H9 (cell line): Measurements from ENCODE around the gene SSBP3. TPM values are rescaled to one million over a fixed set of nuclear protein-coding genes. Genes with fewer than 3 reads are reported as not detected.
"Not testable (repeated sequence)": the region's sequence is repeated elsewhere in the genome, so short reads cannot be mapped to it uniquely, and the experiment has no call there.

Experiments used
- DNase-seq: peaks from one replicate; pipeline ENCODE4 v3.0.0-alpha.2; 2017
- H2AFZ ChIP-seq: one replicate; pipeline ENCODE4 v1.6.1; 2013; ENCODE audit warnings: mild to moderate bottlenecking, low read length, control low read depth, moderate library complexity
- H2AK5ac ChIP-seq: 2 replicates; pipeline ENCODE4 v1.6.1; 2013; ENCODE audit warnings: low read length, control low read depth, mixed read lengths; ENCODE audit not compliant: insufficient read length
- H2BK120ac ChIP-seq: one replicate; pipeline ENCODE4 v1.6.1; 2013; ENCODE audit warnings: low read depth, mild to moderate bottlenecking, low read length, control low read depth, inconsistent platforms; ENCODE audit not compliant: poor library complexity, severe bottlenecking
- H2BK12ac ChIP-seq: 2 replicates; pipeline ENCODE4 v1.6.1; 2013; ENCODE audit warnings: low read length, control low read depth, mixed read lengths, low read depth; ENCODE audit not compliant: insufficient read length
- H2BK15ac ChIP-seq: 2 replicates; pipeline ENCODE4 v1.6.1; 2013; ENCODE audit warnings: low read depth, low read length, control low read depth
- H2BK20ac ChIP-seq: one replicate; pipeline ENCODE4 v1.6.1; 2013; ENCODE audit warnings: low read depth, mild to moderate bottlenecking, low read length, control low read depth, inconsistent platforms; ENCODE audit not compliant: poor library complexity, severe bottlenecking
- H2BK5ac ChIP-seq: 2 replicates; pipeline ENCODE4 v1.6.1; 2013; ENCODE audit warnings: low read length, control low read depth, mixed read lengths; ENCODE audit not compliant: insufficient read length
- H3K14ac ChIP-seq: 2 replicates; pipeline ENCODE4 v1.6.1; 2013; ENCODE audit warnings: low read length, control low read depth; ENCODE audit not compliant: insufficient read depth
- H3K18ac ChIP-seq: 2 replicates; pipeline ENCODE4 v1.6.1; 2013; ENCODE audit warnings: low read depth, mild to moderate bottlenecking, mixed read lengths, low read length, control low read depth; ENCODE audit not compliant: insufficient read length
- H3K23ac ChIP-seq: 2 replicates; pipeline ENCODE4 v1.6.1; 2013; ENCODE audit warnings: low read length, control low read depth, mixed read lengths, low read depth; ENCODE audit not compliant: insufficient read length
- H3K23me2 ChIP-seq: 2 replicates; pipeline ENCODE4 v1.6.1; 2013; ENCODE audit warnings: low read depth, mild to moderate bottlenecking, mixed read lengths, low read length, control low read depth; ENCODE audit not compliant: insufficient read length, poor library complexity, severe bottlenecking
- H3K27ac ChIP-seq: 2 replicates; pipeline ENCODE4 v1.5.1; 2013; ENCODE audit warnings: low read length, control low read depth, mixed read lengths, low read depth; ENCODE audit not compliant: insufficient read length
- H3K27me3 ChIP-seq: 2 replicates; pipeline ENCODE4 v1.6.1; 2013; ENCODE audit warnings: low read length, control low read depth, inconsistent platforms; ENCODE audit not compliant: insufficient read depth
- H3K4ac ChIP-seq: 2 replicates; pipeline ENCODE4 v1.6.1; 2013; ENCODE audit warnings: low read depth, mild to moderate bottlenecking, control low read depth, inconsistent platforms, low read length, moderate library complexity
- H3K4me1 ChIP-seq: 2 replicates; pipeline ENCODE4 v1.6.1; 2013; ENCODE audit warnings: low read length, control low read depth, inconsistent platforms; ENCODE audit not compliant: insufficient read depth
- H3K4me2 ChIP-seq: 2 replicates; pipeline ENCODE4 v1.6.1; 2013; ENCODE audit warnings: low read length, control low read depth, mixed read lengths; ENCODE audit not compliant: insufficient read length, insufficient read depth
- H3K56ac ChIP-seq: 2 replicates; pipeline ENCODE4 v1.6.1; 2013; ENCODE audit warnings: low read depth, mild to moderate bottlenecking, mixed read lengths, low read length, control low read depth; ENCODE audit not compliant: insufficient read length
- H3K79me1 ChIP-seq: 2 replicates; pipeline ENCODE4 v1.6.1; 2013; ENCODE audit warnings: low read depth, mild to moderate bottlenecking, moderate library complexity, low read length, control low read depth, inconsistent platforms; ENCODE audit not compliant: insufficient read depth, poor library complexity, severe bottlenecking
- H3K79me2 ChIP-seq: 2 replicates; pipeline ENCODE4 v1.6.1; 2013; ENCODE audit warnings: low read length, control low read depth, inconsistent platforms; ENCODE audit not compliant: insufficient read depth
- H3K9ac ChIP-seq: 2 replicates; pipeline ENCODE4 v1.6.1; 2013; ENCODE audit warnings: low read length, control low read depth, mixed read lengths; ENCODE audit not compliant: insufficient read length; ENCODE audit errors: extremely low read depth
- H3K9me3 ChIP-seq: one replicate; pipeline ENCODE4 v1.6.1; 2013; ENCODE audit warnings: low read depth, low read length, inconsistent platforms; ENCODE audit not compliant: control insufficient read depth
- H3T11ph ChIP-seq: one replicate; pipeline ENCODE4 v1.6.1; 2013; ENCODE audit warnings: mild to moderate bottlenecking, low read length, control low read depth, inconsistent platforms
- H4K20me1 ChIP-seq: one replicate; pipeline ENCODE4 v1.6.1; 2013; ENCODE audit not compliant: control insufficient read depth, insufficient read length, insufficient read depth
- H4K5ac ChIP-seq: 2 replicates; pipeline ENCODE4 v1.6.1; 2013; ENCODE audit warnings: low read depth, mild to moderate bottlenecking, mixed read lengths, low read length, control low read depth; ENCODE audit not compliant: insufficient read length
- H4K8ac ChIP-seq: replicated peaks from 2 replicates; pipeline ENCODE4 v1.6.1; 2013; ENCODE audit warnings: low read length, control low read depth, mixed read lengths, low read depth; ENCODE audit not compliant: insufficient read length
- H4K91ac ChIP-seq: 2 replicates; pipeline ENCODE4 v1.6.1; 2013; ENCODE audit warnings: low read depth, mild to moderate bottlenecking, moderate library complexity, mixed read lengths, low read length, control low read depth; ENCODE audit not compliant: insufficient read length
- H3K27ac Mint-ChIP-seq, 3 experiments: 2 replicates in 2 of 3; 3 replicates in 1 of 3; pipeline ENCODE4 v1.8.0; 2020 to 2021; ENCODE audit warnings: mixed read lengths in 3 of 3, mild to moderate bottlenecking in 1 of 3, moderate library complexity in 1 of 3
- H3K27me3 Mint-ChIP-seq: 2 replicates; pipeline ENCODE4 v1.8.0; 2021; ENCODE audit warnings: low read depth, mild to moderate bottlenecking, moderate library complexity, mixed read lengths
- H3K36me3 Mint-ChIP-seq, 3 experiments: 2 replicates in 2 of 3; 3 replicates in 1 of 3; pipeline ENCODE4 v1.8.0; 2020 to 2021; ENCODE audit warnings: low read depth in 3 of 3, mixed read lengths in 3 of 3; ENCODE audit not compliant: insufficient read depth in 1 of 3
- H3K4me1 Mint-ChIP-seq, 2 experiments: 2 replicates each; pipeline ENCODE4 v1.8.0; 2020; ENCODE audit warnings: mixed read lengths in 2 of 2
- H3K4me3 Mint-ChIP-seq, 2 experiments: 2 replicates in 1 of 2; 3 replicates in 1 of 2; pipeline ENCODE4 v1.8.0; 2020 to 2021; ENCODE audit warnings: mild to moderate bottlenecking in 2 of 2, mixed read lengths in 2 of 2, moderate library complexity in 1 of 2
- H3K9me3 Mint-ChIP-seq, 2 experiments: 2 replicates in 1 of 2; 3 replicates in 1 of 2; pipeline ENCODE4 v1.8.0; 2020; ENCODE audit warnings: mild to moderate bottlenecking in 2 of 2, mixed read lengths in 2 of 2, moderate library complexity in 1 of 2
- CTCF ChIP-seq: fragments of 200-600 bp; sonication (generic); conservative IDR thresholded peaks from 3 replicates; pipeline ENCODE4 v1.8.0; 2021; ENCODE audit warnings: antibody characterized with exemption, mild to moderate bottlenecking
- WGBS: extraction: QIAGEN DNeasy Blood & Tissue Kit; methylation state at CpG from one replicate; pipeline ENCODE4 v1.1.7; 2013; ENCODE audit warnings: missing lambda C conversion rate, low lambda C conversion rate, mixed read lengths; ENCODE audit not compliant: insufficient read length; ENCODE audit errors: extremely low coverage; 5-methylcytosine and 5-hydroxymethylcytosine counted together
- total RNA-seq: library from RNA; stranded (reverse); gene quantifications from 2 replicates; pipeline ENCODE4 v1.2.1, GENCODE V29; 2021

The SSBP3 gene
- total RNA-seq, 1 experiment from 2014 or later: 126 TPM

GRCh38 chr1:54234284-54234683, 171.9 kb downstream of the SSBP3 start:
- H3K56ac ChIP-seq: no peak overlapping the region
- no peak overlapping the region for H2BK120ac ChIP-seq
- no peak overlapping the region for H2BK12ac ChIP-seq
- TF ChIP-seq CTCF: no peak
- H3K27me3 Mint-ChIP-seq: no peaks in the 10 kb centered on the region; the same call in 1 of the 2 replicates
- no peak for DNase-seq
- no peak overlapping the region for H4K91ac ChIP-seq
- H3K14ac ChIP-seq: no peak overlapping the region
- H3K27ac ChIP-seq: no peak overlapping the region
- H3K79me2 ChIP-seq: no peaks in the 10 kb centered on the region
- no peaks in the 10 kb centered on the region for H3K79me1 ChIP-seq
- H3K18ac ChIP-seq: no peak overlapping the region
- H3K9me3 ChIP-seq: no peaks in the 10 kb centered on the region
- H3K23ac ChIP-seq: no peak overlapping the region
- H4K5ac ChIP-seq: no peak overlapping the region
- no peak overlapping the region for H3K4me3 Mint-ChIP-seq
- H3K27ac Mint-ChIP-seq: no peak overlapping the region
- peaks cover under 1 to 2% of the 10 kb centered on the region in 2 experiments; a peak in 3 of 4 replicates for H3K4me1 Mint-ChIP-seq
- H3K4me1 ChIP-seq: no peaks in the 10 kb centered on the region
- no peaks in the 10 kb centered on the region for H3K23me2 ChIP-seq
- peaks cover 35 to 63% (median 58%) of the 10 kb centered on the region in 3 experiments for H3K36me3 Mint-ChIP-seq
- H3T11ph ChIP-seq: no peak overlapping the region
- H3K9me3 Mint-ChIP-seq: peaks cover 5 to 6% of the 10 kb centered on the region in 2 experiments; a peak in 4 of 5 replicates
- H4K20me1 ChIP-seq: no peaks in the 10 kb centered on the region
- no peak overlapping the region for H3K9ac ChIP-seq
- H3K4ac ChIP-seq: no peak overlapping the region
- H2AFZ ChIP-seq: no peak overlapping the region
- no peak overlapping the region for H2BK20ac ChIP-seq
- no peak overlapping the region for H2AK5ac ChIP-seq
- no peak overlapping the region for H3K4me2 ChIP-seq
- H4K8ac ChIP-seq: no peak overlapping the region
- no peaks in the 10 kb centered on the region for H3K27me3 ChIP-seq
- no peak overlapping the region for H2BK15ac ChIP-seq
- no CpG with 5 or more reads among the region's 2 CpGs for WGBS
- no peak overlapping the region for H2BK5ac ChIP-seq

- no CpG with 5 or more reads among the region's 33 CpGs for WGBS
- not testable (repeated sequence) for H3K27ac Mint-ChIP-seq, H3K18ac ChIP-seq, H3K56ac ChIP-seq, H3K4ac ChIP-seq, H3K9ac ChIP-seq, H2BK20ac ChIP-seq, H3T11ph ChIP-seq, DNase-seq, H4K91ac ChIP-seq, H3K23ac ChIP-seq, H3K14ac ChIP-seq, H2BK5ac ChIP-seq, H3K4me1 ChIP-seq, H3K4me2 ChIP-seq, H3K4me1 Mint-ChIP-seq, H2BK15ac ChIP-seq, H2BK12ac ChIP-seq, H3K9me3 Mint-ChIP-seq, H3K27ac ChIP-seq, H3K27me3 ChIP-seq, H3K79me2 ChIP-seq, H3K4me3 Mint-ChIP-seq, H2BK120ac ChIP-seq, H4K5ac ChIP-seq, H4K20me1 ChIP-seq, H3K23me2 ChIP-seq, H2AFZ ChIP-seq, H2AK5ac ChIP-seq, H3K27me3 Mint-ChIP-seq, H4K8ac ChIP-seq, H3K9me3 ChIP-seq, H3K79me1 ChIP-seq
- peaks cover 28 to 61% (median 53%) of the 10 kb centered on the region in 3 experiments for H3K36me3 Mint-ChIP-seq
Observed at GRCh38 chr1:54233196-54233595, 173.0 kb downstream of the SSBP3 start.
